Ascending aorta (tissue), 2 donors: ENCODE data around the gene OBP2A. TPM values are rescaled to one million over a fixed set of nuclear protein-coding genes. Genes with fewer than 3 reads are reported as not detected.

ENCODE experiments used
- DNase-seq, 2 donors: peaks; one replicate each; pipeline ENCODE4 v3.0.0-alpha.2; 2019; ENCODE audit warnings: low spot score in 2 of 2
- H3K27ac ChIP-seq, 2 donors: fragments of 200-600 bp; sonication (generic); one replicate each; pipeline ENCODE4 v1.5.1; 2016 to 2017; ENCODE audit warnings: mild to moderate bottlenecking in 1 of 2
- H3K27me3 ChIP-seq: fragments of 200-600 bp; sonication (generic); one replicate; pipeline ENCODE4 v1.5.1; 2017
- H3K36me3 ChIP-seq, 2 donors: fragments of 200-600 bp; sonication (generic); one replicate each; pipeline ENCODE4 v1.5.1; 2016
- H3K4me1 ChIP-seq, 2 donors: fragments of 200-600 bp; sonication (generic); one replicate each; pipeline ENCODE4 v1.5.1; 2016 to 2017; ENCODE audit warnings: mild to moderate bottlenecking in 1 of 2
- H3K4me3 ChIP-seq, 2 donors: fragments of 200-600 bp; sonication (generic); one replicate each; pipeline ENCODE4 v1.5.1; 2016 to 2017; ENCODE audit warnings: mild to moderate bottlenecking in 1 of 2
- H3K9me3 ChIP-seq, 2 donors: fragments of 200-600 bp; sonication (generic); one replicate each; pipeline ENCODE4 v1.5.1; 2016
- intact Hi-C: fragments of 100-400 bp; cut with DNase I; formaldehyde crosslinking; loops from one replicate; pipeline ENCODE4 v1.15.1; 2023
- total RNA-seq: library from RNA; depleted of rRNA; stranded (reverse); fragments of >200 nt; gene quantifications from one replicate; pipeline ENCODE4 v1.1.0, GENCODE V29; 2016
- TF ChIP-seq, protein P1 (sequence below), 3 experiments: fragments of 200-600 bp in 2 of 3; fragments of 450-650 bp in 1 of 3; sonication (generic) in 2 of 3; IDR thresholded peaks; one replicate each; pipeline ENCODE4 v1.5.1; 2016 to 2019; ENCODE audit warnings: antibody characterized with exemption in 3 of 3, mild to moderate bottlenecking in 1 of 3, moderate library complexity in 1 of 3

Gene OBP2A
- total RNA-seq, 1 donor from 2014 or later = not detected

DNA sequence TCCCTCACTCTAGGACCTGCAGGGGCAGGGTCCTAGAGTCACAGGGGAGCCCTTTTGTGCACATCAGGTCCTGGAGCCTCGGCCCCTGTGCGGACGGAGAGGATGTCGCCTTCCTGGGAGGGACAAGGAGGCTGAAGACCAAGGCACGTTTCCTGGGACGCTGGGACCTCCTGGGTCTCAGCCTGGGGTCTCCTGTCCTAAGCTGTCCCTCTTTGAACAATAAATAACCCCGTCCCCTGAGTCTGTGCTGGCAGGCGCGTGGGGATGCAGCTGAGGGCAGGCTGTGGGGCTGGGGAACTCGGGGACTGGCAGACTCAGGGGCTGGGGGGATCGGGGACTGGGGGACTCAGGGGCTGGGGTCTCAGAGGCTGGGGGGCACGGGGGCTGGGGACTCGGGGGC lies 46.7 kb downstream of the OBP2A start:
- Histone ChIP-seq H3K4me1 (no peaks in the 10 kb centered on the region), H3K36me3 (no peaks in the 10 kb centered on the region), H3K4me3 (no peak overlapping the region), H3K9me3 (no peaks in the 10 kb centered on the region), H3K27me3 (no peaks in the 10 kb centered on the region), H3K27ac (no peak overlapping the region)
- intact Hi-C loops = no loop called here
- DNase-seq = no peak
- TF ChIP-seq, protein P1, sequence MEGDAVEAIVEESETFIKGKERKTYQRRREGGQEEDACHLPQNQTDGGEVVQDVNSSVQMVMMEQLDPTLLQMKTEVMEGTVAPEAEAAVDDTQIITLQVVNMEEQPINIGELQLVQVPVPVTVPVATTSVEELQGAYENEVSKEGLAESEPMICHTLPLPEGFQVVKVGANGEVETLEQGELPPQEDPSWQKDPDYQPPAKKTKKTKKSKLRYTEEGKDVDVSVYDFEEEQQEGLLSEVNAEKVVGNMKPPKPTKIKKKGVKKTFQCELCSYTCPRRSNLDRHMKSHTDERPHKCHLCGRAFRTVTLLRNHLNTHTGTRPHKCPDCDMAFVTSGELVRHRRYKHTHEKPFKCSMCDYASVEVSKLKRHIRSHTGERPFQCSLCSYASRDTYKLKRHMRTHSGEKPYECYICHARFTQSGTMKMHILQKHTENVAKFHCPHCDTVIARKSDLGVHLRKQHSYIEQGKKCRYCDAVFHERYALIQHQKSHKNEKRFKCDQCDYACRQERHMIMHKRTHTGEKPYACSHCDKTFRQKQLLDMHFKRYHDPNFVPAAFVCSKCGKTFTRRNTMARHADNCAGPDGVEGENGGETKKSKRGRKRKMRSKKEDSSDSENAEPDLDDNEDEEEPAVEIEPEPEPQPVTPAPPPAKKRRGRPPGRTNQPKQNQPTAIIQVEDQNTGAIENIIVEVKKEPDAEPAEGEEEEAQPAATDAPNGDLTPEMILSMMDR (IDR thresholded peaks at IDR 0.05) = no peak

DNA sequence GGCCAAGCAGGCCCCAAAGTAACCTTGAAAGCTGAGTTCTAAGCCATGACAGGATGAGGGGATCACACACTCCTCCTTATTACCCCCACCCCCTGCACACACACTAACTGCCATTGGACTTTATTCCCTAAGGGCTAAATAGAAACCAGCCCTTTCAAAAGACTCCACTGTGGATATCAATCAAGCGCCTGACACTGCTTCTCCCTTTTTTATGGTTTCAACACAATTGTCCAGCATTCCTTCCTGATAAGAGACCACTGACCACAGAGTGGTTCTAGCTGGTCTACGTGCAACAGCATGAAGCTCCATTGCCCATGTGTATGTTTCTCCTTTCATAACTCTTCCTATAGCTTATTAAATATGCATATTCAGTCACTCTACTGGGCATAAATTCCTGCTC lies 50.3 kb downstream of the OBP2A start:
- intact Hi-C loops = no loop called here
- DNase-seq = no peak
- no peak overlapping the region for H3K4me3 ChIP-seq
- H3K27me3 ChIP-seq = no peaks in the 10 kb centered on the region
- H3K27ac ChIP-seq = no peak overlapping the region
- TF ChIP-seq, protein P1 (IDR thresholded peaks at IDR 0.05) = no peak
- no peaks in the 10 kb centered on the region for H3K36me3 ChIP-seq
- no peaks in the 10 kb centered on the region for H3K9me3 ChIP-seq
- H3K4me1 ChIP-seq = no peaks in the 10 kb centered on the region

Other genes with a start within 250 kb of the OBP2A start
- gene PPP1R26, start 66.3 kb upstream of the OBP2A start, total RNA-seq = 25.5 TPM
- gene MRPS2, start 45.4 kb upstream of the OBP2A start, total RNA-seq = 57.3 TPM
- gene LCN1, start 24.7 kb upstream of the OBP2A start, total RNA-seq = not detected
- gene PAEP, start 15.6 kb downstream of the OBP2A start, total RNA-seq = not detected
- gene GLT6D1, start 93.4 kb downstream of the OBP2A start, total RNA-seq = not detected
- gene LCN9, start 117.2 kb downstream of the OBP2A start, total RNA-seq = not detected
- gene SOHLH1, start 153.4 kb downstream of the OBP2A start, total RNA-seq = not detected
- not detected for gene KCNT1, start 156.1 kb downstream of the OBP2A start, total RNA-seq